Daoy (cell line): ENCODE results near the gene KLHL17. TPM values are rescaled to one million over a fixed set of nuclear protein-coding genes. Genes with fewer than 3 reads are reported as not detected.

Experiments used
- total RNA-seq: library from RNA; depleted of rRNA; stranded (reverse); fragments of >200 nt; shearing (Covaris generic); gene quantifications from 2 replicates; pipeline ENCODE4 v1.2.3, GENCODE V29; 2014; rRNA removed

The KLHL17 gene
- total RNA-seq, 1 experiment from 2014 or later = 9.4 TPM

Other genes starting within 250 kb of the KLHL17 start
- 24.3 and 29.0 TPM in 2 replicates for gene SAMD11, start 36.7 kb upstream of the KLHL17 start, total RNA-seq
- 256 and 271 TPM in 2 replicates for gene NOC2L, start 1.3 kb upstream of the KLHL17 start, total RNA-seq
- gene PLEKHN1, start 5.9 kb downstream of the KLHL17 start, total RNA-seq = 0.11 and 3.8 TPM in 2 replicates
- gene PERM1, start 21.5 kb downstream of the KLHL17 start, total RNA-seq = not detected in 2 replicates
- gene HES4, start 39.5 kb downstream of the KLHL17 start, total RNA-seq = 30.1 and 36.3 TPM in 2 replicates
- 219 and 238 TPM in 2 replicates for gene ISG15, start 52.9 kb downstream of the KLHL17 start, total RNA-seq
- gene AGRN, start 59.5 kb downstream of the KLHL17 start, total RNA-seq = 66.6 and 72.0 TPM in 2 replicates
- gene RNF223, start 113.7 kb downstream of the KLHL17 start, total RNA-seq = not detected in 2 replicates
- gene C1orf159, start 155.5 kb downstream of the KLHL17 start, total RNA-seq = 14.8 and 19.1 TPM in 2 replicates
- gene TTLL10, start 213.3 kb downstream of the KLHL17 start, total RNA-seq = not detected in 2 replicates
- 0.89 and 1.9 TPM in 2 replicates for gene TNFRSF18, start 246.0 kb downstream of the KLHL17 start, total RNA-seq